H1 (cell line): ENCODE results near the gene NELL2. TPM values are rescaled to one million over a fixed set of nuclear protein-coding genes. Genes with fewer than 3 reads are reported as not detected.

ENCODE experiments used
- CTCF ChIA-PET: fragments of 300-600 bp; sonication (Branson Sonifier 250); formaldehyde crosslinking; loops from one replicate; lab custom pipeline; 2021; ENCODE audit not compliant: partially characterized antibody; lab: Charles Lee
- POLR2A ChIA-PET: fragments of 300-600 bp; sonication (Branson Sonifier 250); formaldehyde crosslinking; loops from one replicate; lab custom pipeline; 2021; ENCODE audit warnings: inconsistent platforms; ENCODE audit not compliant: partially characterized antibody; lab: Charles Lee
- DNase-seq, 2 experiments: peaks; one replicate each; pipeline versions ENCODE4 v3.0.0 to v3.0.0-alpha.2; 2010 to 2022; ENCODE audit warnings: low spot score in 2 of 2, low read depth in 1 of 2, mixed read lengths in 1 of 2
- FAIRE-seq: peaks from 2 replicates; lab custom pipeline; 2011; peaks lifted over from hg19 to GRCh38; lab: Jason Lieb, UNC
- H2AFZ ChIP-seq: 2 replicates; pipeline ENCODE4 v1.8.1; 2012; ENCODE audit warnings: low read length, inconsistent platforms
- H2AK5ac ChIP-seq: 2 replicates; pipeline ENCODE4 v1.6.1; 2013; ENCODE audit warnings: low read depth, low read length
- H2BK120ac ChIP-seq: replicated peaks from 2 replicates; pipeline ENCODE3; 2013; ENCODE audit warnings: low read depth, low read length, inconsistent platforms
- H2BK12ac ChIP-seq: 2 replicates; pipeline ENCODE4 v1.6.1; 2013; ENCODE audit warnings: low read depth, low read length
- H2BK15ac ChIP-seq: 2 replicates; pipeline ENCODE4 v1.6.1; 2013; ENCODE audit warnings: low read length
- H2BK20ac ChIP-seq: 2 replicates; pipeline ENCODE4 v1.6.1; 2013; ENCODE audit warnings: low read length
- H2BK5ac ChIP-seq: 2 replicates; pipeline ENCODE4 v1.6.1; 2013; ENCODE audit warnings: low read depth, low read length
- H3K14ac ChIP-seq: 2 replicates; pipeline ENCODE4 v1.6.1; 2013; ENCODE audit warnings: inconsistent platforms; ENCODE audit not compliant: insufficient read length
- H3K18ac ChIP-seq: 2 replicates; pipeline ENCODE4 v1.6.1; 2013; ENCODE audit warnings: low read length; ENCODE audit errors: extremely low read depth
- H3K23ac ChIP-seq: 2 replicates; pipeline ENCODE4 v1.6.1; 2013; ENCODE audit warnings: inconsistent platforms; ENCODE audit not compliant: insufficient read length
- H3K23me2 ChIP-seq: 2 replicates; pipeline ENCODE4 v1.6.1; 2013; ENCODE audit warnings: low read depth, low read length
- H3K27ac ChIP-seq: 2 replicates; pipeline ENCODE4 v1.6.1; 2011; ENCODE audit warnings: low read depth, low read length, inconsistent platforms
- H3K27me3 ChIP-seq, 4 experiments: replicated peaks in 1 of 4; 1 replicate in 1 of 4; 2 replicates in 3 of 4; pipeline versions ENCODE4 v1.6.1 to v1.8.1; 2011 to 2013; ENCODE audit warnings: low read length in 3 of 4, mild to moderate bottlenecking in 3 of 4, inconsistent platforms in 2 of 4, mixed read lengths in 2 of 4, moderate library complexity in 1 of 4; ENCODE audit not compliant: control insufficient read depth in 3 of 4, insufficient read depth in 3 of 4; ENCODE audit errors: extremely low read depth in 1 of 4
- H3K36me3 ChIP-seq, 4 experiments: 2 replicates each; pipeline versions ENCODE4 v1.6.1 to v1.8.1; 2011 to 2013; ENCODE audit warnings: mild to moderate bottlenecking in 4 of 4, low read length in 3 of 4, moderate library complexity in 2 of 4, control low read depth in 1 of 4, inconsistent platforms in 1 of 4; ENCODE audit not compliant: insufficient read depth in 4 of 4, control insufficient read depth in 2 of 4
- H3K4ac ChIP-seq: replicated peaks from 2 replicates; pipeline ENCODE3; 2013; ENCODE audit warnings: low read length, low read depth, mixed read lengths, inconsistent platforms; ENCODE audit not compliant: insufficient read length
- H3K4me1 ChIP-seq, 4 experiments: replicated peaks in 1 of 4; 1 replicate in 1 of 4; 2 replicates in 3 of 4; pipeline versions ENCODE4 v1.6.1 to v1.8.1; 2011 to 2013; ENCODE audit warnings: low read length in 3 of 4, inconsistent platforms in 2 of 4, mixed read lengths in 1 of 4; ENCODE audit not compliant: insufficient read depth in 4 of 4, control insufficient read depth in 3 of 4
- H3K4me2 ChIP-seq, 2 experiments: 2 replicates each; pipeline versions ENCODE4 v1.6.1 to v1.8.1; 2011 to 2013; ENCODE audit warnings: low read depth in 2 of 2, low read length in 2 of 2, control low read depth in 1 of 2, inconsistent platforms in 1 of 2, mild to moderate bottlenecking in 1 of 2; ENCODE audit not compliant: insufficient read depth in 1 of 2
- H3K4me3 ChIP-seq, 4 experiments: fragments of 200-600, 300-600 bp in 1 of 4; sonication (generic), shearing (Covaris generic), sonication (Bioruptor Twin) in 1 of 4; 2 replicates each; pipeline versions ENCODE4 v1.5.1 to v1.8.1; 2011 to 2016; ENCODE audit warnings: low read length in 4 of 4, low read depth in 3 of 4, control low read depth in 2 of 4, inconsistent platforms in 2 of 4, mild to moderate bottlenecking in 2 of 4, mixed read lengths in 1 of 4, moderate library complexity in 1 of 4; ENCODE audit not compliant: insufficient read depth in 2 of 4; ENCODE audit errors: extremely low read depth in 1 of 4
- H3K56ac ChIP-seq: replicated peaks from 2 replicates; pipeline ENCODE3; 2013; ENCODE audit warnings: low read depth, mild to moderate bottlenecking, mixed read lengths, low read length, inconsistent platforms; ENCODE audit not compliant: insufficient read length
- H3K79me1 ChIP-seq: 2 replicates; pipeline ENCODE4 v1.6.1; 2013; ENCODE audit warnings: low read depth, low read length, control low read depth
- H3K79me2 ChIP-seq, 2 experiments: 2 replicates each; pipeline versions ENCODE4 v1.6.1 to v1.8.1; 2012 to 2013; ENCODE audit warnings: low read length in 2 of 2, mild to moderate bottlenecking in 2 of 2, inconsistent platforms in 1 of 2; ENCODE audit not compliant: insufficient read depth in 2 of 2, control insufficient read depth in 1 of 2
- H3K9ac ChIP-seq, 4 experiments: replicated peaks in 1 of 4; 1 replicate in 1 of 4; 2 replicates in 3 of 4; pipeline versions ENCODE4 v1.6.1 to v1.8.1; 2011 to 2013; ENCODE audit warnings: low read depth in 3 of 4, low read length in 3 of 4, control low read depth in 2 of 4, mild to moderate bottlenecking in 2 of 4, moderate library complexity in 2 of 4, inconsistent platforms in 1 of 4; ENCODE audit errors: extremely low read depth in 1 of 4
- H3K9me3 ChIP-seq, 2 experiments: 2 replicates each; pipeline versions ENCODE4 v1.6.1 to v1.8.1; 2012 to 2013; ENCODE audit warnings: mild to moderate bottlenecking in 2 of 2, moderate library complexity in 2 of 2, control low read depth in 1 of 2, inconsistent platforms in 1 of 2, low read depth in 1 of 2, low read length in 1 of 2, mixed read lengths in 1 of 2; ENCODE audit not compliant: insufficient read depth in 2 of 2
- H4K20me1 ChIP-seq, 2 experiments: replicated peaks in 1 of 2; 2 replicates each; pipeline versions ENCODE3 to v1.8.1; 2011 to 2013; ENCODE audit warnings: inconsistent platforms in 2 of 2, low read length in 2 of 2, mild to moderate bottlenecking in 1 of 2; ENCODE audit not compliant: insufficient read depth in 2 of 2, control insufficient read depth in 1 of 2
- H4K5ac ChIP-seq: 2 replicates; pipeline ENCODE4 v1.6.1; 2013; ENCODE audit warnings: low read length, low read depth, mixed read lengths, inconsistent platforms; ENCODE audit not compliant: insufficient read length
- H4K8ac ChIP-seq: 2 replicates; pipeline ENCODE4 v1.8.0; 2013; ENCODE audit warnings: mild to moderate bottlenecking, moderate library complexity, low read length, inconsistent platforms; ENCODE audit not compliant: insufficient read depth; ENCODE audit errors: extremely low read depth
- H4K91ac ChIP-seq: replicated peaks from 2 replicates; pipeline ENCODE3; 2013; ENCODE audit warnings: low read length, mixed read lengths, inconsistent platforms; ENCODE audit not compliant: insufficient read length
- CBX8 ChIP-seq: fragments of 300-800, 300-1000 bp; sonication (generic); IDR thresholded peaks from 2 replicates; pipeline ENCODE4 v1.7.1; 2016; ENCODE audit warnings: low read depth, low read length, borderline replicate concordance
- CHD7 ChIP-seq: fragments of 300-600 bp; sonication (generic); IDR thresholded peaks from 2 replicates; pipeline ENCODE4 v1.7.1; 2012; ENCODE audit warnings: low read length, moderate library complexity, mild to moderate bottlenecking, inconsistent platforms; ENCODE audit not compliant: insufficient replicate concordance
- polyA plus RNA-seq, 7 experiments: library from polyadenylated mRNA; depleted of rRNA in 3 of 7; stranded (reverse) in 5 of 7; unstranded in 2 of 7; fragments of >200 nt in 5 of 7; fragments of 200-250 nt in 2 of 7; gene quantifications; 1 replicate in 5 of 7; 2 replicates in 1 of 7; 4 replicates in 1 of 7; pipeline versions ENCODE4 v1.2.1 to v1.2.3, GENCODE V29; 2011 to 2013; ENCODE audit warnings: missing spikeins in 2 of 7, mixed read lengths in 2 of 7
- total RNA-seq: library from RNA; stranded (reverse); fragmentation: NEBNext Ultra II Directional; extraction: Animal tissue kit (Norgen Biotek cat#: 25700); gene quantifications from 2 replicates; pipeline ENCODE4 v1.2.1, GENCODE V29; 2021

The NELL2 gene
- total and polyA plus RNA-seq, 2 of the 8 experiments (the other 6 are each of a cell fraction or from before 2014, with no cell fraction given): 54.2 to 56.8 TPM

GRCh38 chr12:44804068-44804467, 72.0 kb downstream of the NELL2 start:
- no peak overlapping the region for H2AK5ac ChIP-seq
- no peak overlapping the region for H4K5ac ChIP-seq
- no peak overlapping the region for H3K14ac ChIP-seq
- H2BK20ac ChIP-seq: no peak overlapping the region
- H3K4me2 ChIP-seq: no peak overlapping the region
- H3K79me2 ChIP-seq: no peaks in the 10 kb centered on the region
- H4K8ac ChIP-seq: no peak overlapping the region
- FAIRE-seq (no peak), DNase-seq (no peak)
- no peak overlapping the region for H3K27ac ChIP-seq
- no peaks in the 10 kb centered on the region for H3K36me3 ChIP-seq
- H3K4me1 ChIP-seq: no peaks in the 10 kb centered on the region; a peak in 1 of 7 replicates
- no peak overlapping the region for H2BK120ac ChIP-seq
- no peak overlapping the region for H3K9ac ChIP-seq
- H4K20me1 ChIP-seq: no peaks in the 10 kb centered on the region
- H2AFZ ChIP-seq: no peak overlapping the region
- H4K91ac ChIP-seq: no peak overlapping the region
- H3K23me2 ChIP-seq: no peaks in the 10 kb centered on the region
- no peaks in the 10 kb centered on the region for H3K27me3 ChIP-seq
- no peak overlapping the region for H3K4ac ChIP-seq
- no peak overlapping the region for H2BK15ac ChIP-seq
- POLR2A ChIA-PET: no interaction called here
- H3K9me3 ChIP-seq: no peaks in the 10 kb centered on the region
- H3K79me1 ChIP-seq: no peaks in the 10 kb centered on the region
- no peak overlapping the region for H3K4me3 ChIP-seq
- H3K56ac ChIP-seq: no peak overlapping the region
- no peak overlapping the region for H3K18ac ChIP-seq
- CTCF ChIA-PET: no interaction called here
- no peak overlapping the region for H2BK12ac ChIP-seq
- no peak overlapping the region for H2BK5ac ChIP-seq
- no peak overlapping the region for H3K23ac ChIP-seq
- TF ChIP-seq CBX8 (no peak), CHD7 (no peak)
